K562 (cell line): ENCODE data around the gene SKIDA1. TPM values are rescaled to one million over a fixed set of nuclear protein-coding genes. Genes with fewer than 3 reads are reported as not detected.

ENCODE experiments used
- CHD2 ChIP-seq: IDR thresholded peaks from 2 replicates; pipeline ENCODE4 v1.6.1; 2011; ENCODE audit warnings: low read depth, low read length
- DMBX1 ChIP-seq: fragments of 250-450 bp; sonication (Bioruptor Pico); IDR thresholded peaks from 2 replicates; pipeline ENCODE4 v1.8.0; 2022; ENCODE audit warnings: inconsistent platforms, mild to moderate bottlenecking, moderate library complexity, borderline replicate concordance
- ETV5 ChIP-seq: sonication (generic); formaldehyde crosslinking; IDR thresholded peaks from 2 replicates; pipeline ENCODE4 v1.4.0; 2020; ENCODE audit warnings: low read depth, mild to moderate bottlenecking, missing genetic modification reagents
- NCOA2 ChIP-seq, 2 experiments: fragments of 450-650 bp; IDR thresholded peaks; 2 replicates each; pipeline ENCODE4 v1.6.1; 2018; ENCODE audit warnings: mild to moderate bottlenecking in 2 of 2, moderate library complexity in 1 of 2; ENCODE audit not compliant: partially characterized antibody in 2 of 2
- RFX7 ChIP-seq: fragments of 250-450 bp; sonication (Bioruptor Pico); IDR thresholded peaks from 2 replicates; pipeline ENCODE4 v1.5.1; 2021; ENCODE audit warnings: mild to moderate bottlenecking
- TFAM ChIP-seq: fragments of 250-450 bp; sonication (Bioruptor Pico); conservative IDR thresholded peaks from 2 replicates; pipeline ENCODE4 v1.5.0; 2021; ENCODE audit warnings: mild to moderate bottlenecking, moderate library complexity
- polyA plus RNA-seq, 8 experiments: library from polyadenylated mRNA; depleted of rRNA in 4 of 8; stranded (reverse) in 5 of 8; unstranded in 3 of 8; fragments of >200 nt; fragmentation: Nextera tagmentation in 2 of 8; fragmentation: Illumina TruSeq in 1 of 8; extraction: Ambion mirVana in 2 of 8; extraction: Trizol in 1 of 8; gene quantifications; 2 replicates each; pipeline versions ENCODE4 v1.2.1 to v1.2.3, GENCODE V29; 2011 to 2014; ENCODE audit warnings: inconsistent platforms in 1 of 8, missing spikeins in 1 of 8
- total RNA-seq, 7 experiments: library from RNA; depleted of rRNA in 6 of 7; stranded (reverse); fragments of >200 nt in 6 of 7; fragmentation: Illumina TruSeq in 2 of 7; extraction: Trizol in 2 of 7; gene quantifications; 2 replicates each; pipeline versions ENCODE4 v1.2.1 to v1.2.3, GENCODE V29; 2011 to 2021; ENCODE audit warnings: low replicate concordance in 1 of 7
- TF ChIP-seq, protein P1 (sequence below): fragments of 450-650 bp; IDR thresholded peaks from 2 replicates; pipeline ENCODE4 v1.6.1; 2016; ENCODE audit warnings: mild to moderate bottlenecking, moderate library complexity
- TF ChIP-seq, protein P2 (sequence below): fragments of 250-450 bp; sonication (Bioruptor Pico); IDR thresholded peaks from 2 replicates; pipeline ENCODE4 v1.5.0; 2020; ENCODE audit warnings: mild to moderate bottlenecking, borderline replicate concordance
- TF ChIP-seq, protein P3 (sequence below): fragments of 250-450 bp; sonication (Bioruptor Pico); IDR thresholded peaks from 2 replicates; pipeline ENCODE4 v1.8.0; 2021; ENCODE audit warnings: moderate library complexity, mild to moderate bottlenecking, inconsistent platforms

Gene SKIDA1
- total and polyA plus RNA-seq, 9 of the 15 experiments (the other 6 are each of a cell fraction or from before 2014, with no cell fraction given) = 0.05 to 1.1 (median 0.42) TPM

DNA sequence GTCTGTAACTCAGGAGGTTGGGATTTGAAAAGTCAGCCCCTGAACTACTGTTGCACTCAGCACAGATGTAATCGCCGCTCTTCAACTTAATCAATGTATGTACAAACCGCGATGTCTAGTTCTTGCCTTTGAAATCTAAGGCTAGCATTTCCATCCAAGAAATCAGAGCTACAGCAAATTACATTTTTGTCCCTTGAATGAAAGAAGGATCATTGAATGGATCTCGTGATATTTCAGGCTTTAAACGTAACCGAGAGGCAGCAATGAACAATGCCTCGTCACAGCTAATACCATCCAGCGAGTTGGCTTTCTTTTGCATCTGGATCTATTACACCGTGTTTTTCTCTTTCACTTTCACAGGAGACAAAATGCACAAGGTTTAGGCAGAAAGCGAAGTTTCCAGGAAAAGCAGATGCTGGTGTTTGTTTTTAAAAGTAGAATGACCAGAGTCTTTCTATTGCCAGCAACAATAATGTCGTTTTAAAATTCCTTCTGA lies 5.5 kb downstream of the SKIDA1 start (continued):
- TF ChIP-seq, protein P1, sequence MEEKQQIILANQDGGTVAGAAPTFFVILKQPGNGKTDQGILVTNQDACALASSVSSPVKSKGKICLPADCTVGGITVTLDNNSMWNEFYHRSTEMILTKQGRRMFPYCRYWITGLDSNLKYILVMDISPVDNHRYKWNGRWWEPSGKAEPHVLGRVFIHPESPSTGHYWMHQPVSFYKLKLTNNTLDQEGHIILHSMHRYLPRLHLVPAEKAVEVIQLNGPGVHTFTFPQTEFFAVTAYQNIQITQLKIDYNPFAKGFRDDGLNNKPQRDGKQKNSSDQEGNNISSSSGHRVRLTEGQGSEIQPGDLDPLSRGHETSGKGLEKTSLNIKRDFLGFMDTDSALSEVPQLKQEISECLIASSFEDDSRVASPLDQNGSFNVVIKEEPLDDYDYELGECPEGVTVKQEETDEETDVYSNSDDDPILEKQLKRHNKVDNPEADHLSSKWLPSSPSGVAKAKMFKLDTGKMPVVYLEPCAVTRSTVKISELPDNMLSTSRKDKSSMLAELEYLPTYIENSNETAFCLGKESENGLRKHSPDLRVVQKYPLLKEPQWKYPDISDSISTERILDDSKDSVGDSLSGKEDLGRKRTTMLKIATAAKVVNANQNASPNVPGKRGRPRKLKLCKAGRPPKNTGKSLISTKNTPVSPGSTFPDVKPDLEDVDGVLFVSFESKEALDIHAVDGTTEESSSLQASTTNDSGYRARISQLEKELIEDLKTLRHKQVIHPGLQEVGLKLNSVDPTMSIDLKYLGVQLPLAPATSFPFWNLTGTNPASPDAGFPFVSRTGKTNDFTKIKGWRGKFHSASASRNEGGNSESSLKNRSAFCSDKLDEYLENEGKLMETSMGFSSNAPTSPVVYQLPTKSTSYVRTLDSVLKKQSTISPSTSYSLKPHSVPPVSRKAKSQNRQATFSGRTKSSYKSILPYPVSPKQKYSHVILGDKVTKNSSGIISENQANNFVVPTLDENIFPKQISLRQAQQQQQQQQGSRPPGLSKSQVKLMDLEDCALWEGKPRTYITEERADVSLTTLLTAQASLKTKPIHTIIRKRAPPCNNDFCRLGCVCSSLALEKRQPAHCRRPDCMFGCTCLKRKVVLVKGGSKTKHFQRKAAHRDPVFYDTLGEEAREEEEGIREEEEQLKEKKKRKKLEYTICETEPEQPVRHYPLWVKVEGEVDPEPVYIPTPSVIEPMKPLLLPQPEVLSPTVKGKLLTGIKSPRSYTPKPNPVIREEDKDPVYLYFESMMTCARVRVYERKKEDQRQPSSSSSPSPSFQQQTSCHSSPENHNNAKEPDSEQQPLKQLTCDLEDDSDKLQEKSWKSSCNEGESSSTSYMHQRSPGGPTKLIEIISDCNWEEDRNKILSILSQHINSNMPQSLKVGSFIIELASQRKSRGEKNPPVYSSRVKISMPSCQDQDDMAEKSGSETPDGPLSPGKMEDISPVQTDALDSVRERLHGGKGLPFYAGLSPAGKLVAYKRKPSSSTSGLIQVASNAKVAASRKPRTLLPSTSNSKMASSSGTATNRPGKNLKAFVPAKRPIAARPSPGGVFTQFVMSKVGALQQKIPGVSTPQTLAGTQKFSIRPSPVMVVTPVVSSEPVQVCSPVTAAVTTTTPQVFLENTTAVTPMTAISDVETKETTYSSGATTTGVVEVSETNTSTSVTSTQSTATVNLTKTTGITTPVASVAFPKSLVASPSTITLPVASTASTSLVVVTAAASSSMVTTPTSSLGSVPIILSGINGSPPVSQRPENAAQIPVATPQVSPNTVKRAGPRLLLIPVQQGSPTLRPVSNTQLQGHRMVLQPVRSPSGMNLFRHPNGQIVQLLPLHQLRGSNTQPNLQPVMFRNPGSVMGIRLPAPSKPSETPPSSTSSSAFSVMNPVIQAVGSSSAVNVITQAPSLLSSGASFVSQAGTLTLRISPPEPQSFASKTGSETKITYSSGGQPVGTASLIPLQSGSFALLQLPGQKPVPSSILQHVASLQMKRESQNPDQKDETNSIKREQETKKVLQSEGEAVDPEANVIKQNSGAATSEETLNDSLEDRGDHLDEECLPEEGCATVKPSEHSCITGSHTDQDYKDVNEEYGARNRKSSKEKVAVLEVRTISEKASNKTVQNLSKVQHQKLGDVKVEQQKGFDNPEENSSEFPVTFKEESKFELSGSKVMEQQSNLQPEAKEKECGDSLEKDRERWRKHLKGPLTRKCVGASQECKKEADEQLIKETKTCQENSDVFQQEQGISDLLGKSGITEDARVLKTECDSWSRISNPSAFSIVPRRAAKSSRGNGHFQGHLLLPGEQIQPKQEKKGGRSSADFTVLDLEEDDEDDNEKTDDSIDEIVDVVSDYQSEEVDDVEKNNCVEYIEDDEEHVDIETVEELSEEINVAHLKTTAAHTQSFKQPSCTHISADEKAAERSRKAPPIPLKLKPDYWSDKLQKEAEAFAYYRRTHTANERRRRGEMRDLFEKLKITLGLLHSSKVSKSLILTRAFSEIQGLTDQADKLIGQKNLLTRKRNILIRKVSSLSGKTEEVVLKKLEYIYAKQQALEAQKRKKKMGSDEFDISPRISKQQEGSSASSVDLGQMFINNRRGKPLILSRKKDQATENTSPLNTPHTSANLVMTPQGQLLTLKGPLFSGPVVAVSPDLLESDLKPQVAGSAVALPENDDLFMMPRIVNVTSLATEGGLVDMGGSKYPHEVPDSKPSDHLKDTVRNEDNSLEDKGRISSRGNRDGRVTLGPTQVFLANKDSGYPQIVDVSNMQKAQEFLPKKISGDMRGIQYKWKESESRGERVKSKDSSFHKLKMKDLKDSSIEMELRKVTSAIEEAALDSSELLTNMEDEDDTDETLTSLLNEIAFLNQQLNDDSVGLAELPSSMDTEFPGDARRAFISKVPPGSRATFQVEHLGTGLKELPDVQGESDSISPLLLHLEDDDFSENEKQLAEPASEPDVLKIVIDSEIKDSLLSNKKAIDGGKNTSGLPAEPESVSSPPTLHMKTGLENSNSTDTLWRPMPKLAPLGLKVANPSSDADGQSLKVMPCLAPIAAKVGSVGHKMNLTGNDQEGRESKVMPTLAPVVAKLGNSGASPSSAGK = no peak
- TF ChIP-seq DMBX1 (CRISPR knock-in tag) (no peak), ETV5 (CRISPR knock-in tag) (no peak), TFAM (no peak), CHD2 (peak; percentile 76; the same call in 1 of the 2 replicates), NCOA2 (IDR thresholded peaks at IDR 0.05; ENCODE audit: partially characterized antibody in 2 of 2) (no peak), RFX7 (CRISPR knock-in tag) (no peak)
- TF ChIP-seq, protein P2, sequence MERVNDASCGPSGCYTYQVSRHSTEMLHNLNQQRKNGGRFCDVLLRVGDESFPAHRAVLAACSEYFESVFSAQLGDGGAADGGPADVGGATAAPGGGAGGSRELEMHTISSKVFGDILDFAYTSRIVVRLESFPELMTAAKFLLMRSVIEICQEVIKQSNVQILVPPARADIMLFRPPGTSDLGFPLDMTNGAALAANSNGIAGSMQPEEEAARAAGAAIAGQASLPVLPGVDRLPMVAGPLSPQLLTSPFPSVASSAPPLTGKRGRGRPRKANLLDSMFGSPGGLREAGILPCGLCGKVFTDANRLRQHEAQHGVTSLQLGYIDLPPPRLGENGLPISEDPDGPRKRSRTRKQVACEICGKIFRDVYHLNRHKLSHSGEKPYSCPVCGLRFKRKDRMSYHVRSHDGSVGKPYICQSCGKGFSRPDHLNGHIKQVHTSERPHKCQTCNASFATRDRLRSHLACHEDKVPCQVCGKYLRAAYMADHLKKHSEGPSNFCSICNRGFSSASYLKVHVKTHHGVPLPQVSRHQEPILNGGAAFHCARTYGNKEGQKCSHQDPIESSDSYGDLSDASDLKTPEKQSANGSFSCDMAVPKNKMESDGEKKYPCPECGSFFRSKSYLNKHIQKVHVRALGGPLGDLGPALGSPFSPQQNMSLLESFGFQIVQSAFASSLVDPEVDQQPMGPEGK (CRISPR knock-in tag) = no peak
- TF ChIP-seq, protein P3, sequence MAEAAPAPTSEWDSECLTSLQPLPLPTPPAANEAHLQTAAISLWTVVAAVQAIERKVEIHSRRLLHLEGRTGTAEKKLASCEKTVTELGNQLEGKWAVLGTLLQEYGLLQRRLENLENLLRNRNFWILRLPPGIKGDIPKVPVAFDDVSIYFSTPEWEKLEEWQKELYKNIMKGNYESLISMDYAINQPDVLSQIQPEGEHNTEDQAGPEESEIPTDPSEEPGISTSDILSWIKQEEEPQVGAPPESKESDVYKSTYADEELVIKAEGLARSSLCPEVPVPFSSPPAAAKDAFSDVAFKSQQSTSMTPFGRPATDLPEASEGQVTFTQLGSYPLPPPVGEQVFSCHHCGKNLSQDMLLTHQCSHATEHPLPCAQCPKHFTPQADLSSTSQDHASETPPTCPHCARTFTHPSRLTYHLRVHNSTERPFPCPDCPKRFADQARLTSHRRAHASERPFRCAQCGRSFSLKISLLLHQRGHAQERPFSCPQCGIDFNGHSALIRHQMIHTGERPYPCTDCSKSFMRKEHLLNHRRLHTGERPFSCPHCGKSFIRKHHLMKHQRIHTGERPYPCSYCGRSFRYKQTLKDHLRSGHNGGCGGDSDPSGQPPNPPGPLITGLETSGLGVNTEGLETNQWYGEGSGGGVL (CRISPR knock-in tag) = no peak
